RWPE1 (cell line): ENCODE results near the gene EMILIN3.
A peak's percentile ranks its signal among the peaks of the same experiment; 100 is the strongest.

Experiments used
- CTCF ChIA-PET: fragments of 350-600 bp; sonication (Branson Sonifier 250); formaldehyde crosslinking; extraction: SDS; loops from one replicate; lab custom pipeline; 2021; lab: Yijun Ruan, JAX
- POLR2A ChIA-PET: fragments of 400-600 bp; formaldehyde crosslinking; extraction: SDS; loops from one replicate; lab custom pipeline; 2020; ENCODE audit warnings: antibody characterized with exemption; ENCODE audit not compliant: low non-redundant PET; lab: Yijun Ruan, JAX
- DNase-seq: peaks from one replicate; pipeline ENCODE4 v3.0.0; 2012; ENCODE audit warnings: low spot score
- H3K27ac ChIP-seq: fragments of 450-650 bp; 2 replicates; pipeline ENCODE4 v1.5.1; 2017
- CTCF ChIP-seq: fragments of 450-650 bp; conservative IDR thresholded peaks from 2 replicates; pipeline ENCODE4 v1.5.1; 2017; ENCODE audit warnings: low read depth, mild to moderate bottlenecking

The EMILIN3 gene

DNA sequence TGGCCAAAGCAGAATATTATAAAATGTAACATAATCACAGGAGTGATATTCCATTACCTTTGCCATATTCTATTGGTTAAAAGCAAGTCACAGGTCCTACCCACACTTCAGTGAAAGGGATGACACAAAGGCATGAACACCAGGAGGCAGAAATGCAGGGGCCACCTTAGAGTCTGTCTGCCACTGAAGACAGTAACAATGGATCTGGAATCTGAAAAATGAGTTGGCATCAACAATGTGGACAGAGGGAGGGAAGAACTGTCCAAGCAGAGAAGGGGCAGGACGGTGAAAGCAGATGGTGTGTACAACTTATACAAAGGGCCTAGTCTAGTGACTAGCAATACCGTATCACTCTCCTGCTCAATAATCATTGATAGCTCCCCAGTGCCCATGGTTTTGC lies 32.6 kb downstream of the EMILIN3 start:
- POLR2A ChIA-PET: no interaction called here
- TF ChIP-seq CTCF: no peak
- no peak for DNase-seq
- CTCF ChIA-PET: interaction anchor here (0.6 kb wide), 1 partner anchor 17 kb away, joined by 3 read pairs; no protein-coding TSS in a partner anchor
- H3K27ac ChIP-seq: no peak overlapping the region

DNA sequence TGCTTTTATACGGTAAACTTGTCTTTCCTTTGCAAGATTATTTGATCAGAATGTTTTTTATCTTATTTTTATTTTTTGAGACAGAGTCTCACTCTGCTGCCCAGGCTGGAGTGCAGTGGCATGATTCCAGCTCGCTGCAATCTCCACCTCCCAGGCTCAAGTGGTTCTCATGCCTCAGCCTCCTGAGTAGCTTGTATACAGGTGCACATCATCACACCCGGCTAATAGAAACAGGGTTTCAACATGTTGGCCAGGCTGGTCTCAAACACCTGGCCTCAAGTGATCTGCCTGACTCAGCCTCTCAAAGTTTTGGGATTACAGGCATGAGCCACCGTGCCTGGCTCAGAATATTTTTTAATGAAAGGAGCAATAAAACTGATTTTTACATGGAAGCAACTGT lies 34.9 kb downstream of the EMILIN3 start:
- H3K27ac ChIP-seq: no peak overlapping the region
- DNase-seq: no peak
- no peak for TF ChIP-seq CTCF
- CTCF ChIA-PET: interaction anchor here (0.6 kb wide), 1 partner anchor 159 kb away, joined by 3 read pairs; no protein-coding TSS in a partner anchor
- POLR2A ChIA-PET: no interaction called here

GRCh38 chr20:41330941-41331340 lies 35.7 kb downstream of the EMILIN3 start:
- CTCF ChIA-PET: interaction anchor here (0.6 to 1.0 kb wide), 2 partner anchors 8 to 158 kb away, joined by 3 to 6 read pairs; no protein-coding TSS in a partner anchor
- TF ChIP-seq CTCF: no peak
- POLR2A ChIA-PET: no interaction called here
- DNase-seq: no peak
- H3K27ac ChIP-seq: no peak overlapping the region

DNA sequence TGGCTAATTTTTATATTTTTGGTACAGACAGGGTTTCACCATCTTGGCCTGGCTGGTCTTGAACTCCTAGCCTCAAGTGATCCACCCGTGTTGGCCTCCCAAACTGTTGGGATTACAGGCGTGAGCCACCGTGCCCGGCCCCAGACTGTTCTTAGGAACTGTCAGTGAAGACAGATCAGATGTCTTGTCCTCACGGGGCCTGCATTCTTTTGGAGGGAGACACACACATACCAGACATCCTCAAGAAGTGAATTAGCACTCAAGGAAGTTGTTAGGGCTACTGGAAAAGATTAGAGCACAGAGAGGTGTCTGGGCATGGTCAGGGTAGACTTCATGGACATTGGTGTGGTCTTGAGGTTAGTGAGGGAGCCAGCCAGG lies 36.3 kb downstream of the EMILIN3 start:
- ChIA-PET POLR2A (no interaction called here), CTCF (interaction anchor here (1.0 kb wide), 1 partner anchor 9 kb away, joined by 6 read pairs; no protein-coding TSS in a partner anchor)
- no peak for TF ChIP-seq CTCF
- DNase-seq: no peak
- peak overlapping the region; percentile 90 for H3K27ac ChIP-seq

GRCh38 chr20:41329435-41330342 lies 36.9 kb downstream of the EMILIN3 start:
- DNase-seq: peak; percentile 94
- CTCF ChIA-PET: interaction anchor here (0.6 to 0.9 kb wide), 4 partner anchors 20 to 1897 kb away, joined by 3 to 5 read pairs (median 4); no protein-coding TSS in a partner anchor
- no peak for TF ChIP-seq CTCF
- POLR2A ChIA-PET: interaction anchor here (1.6 kb wide), 1 partner anchor 13 kb away, joined by 6 read pairs; the partner anchor contains the start of gene ZHX3
- peak overlapping the region; percentile 90 for H3K27ac ChIP-seq

GRCh38 chr20:41327178-41327577 lies 39.4 kb downstream of the EMILIN3 start:
- H3K27ac ChIP-seq: no peak overlapping the region
- ChIA-PET POLR2A (interaction anchor here (0.7 kb wide), 1 partner anchor 10 kb away, joined by 4 read pairs; the partner anchor contains the start of gene ZHX3), CTCF (interaction anchor here (0.6 to 1.3 kb wide), 7 partner anchors 12 to 1529 kb away, joined by 3 to 6 read pairs (median 3); no protein-coding TSS in a partner anchor)
- no peak for DNase-seq
- no peak for TF ChIP-seq CTCF
